DMS153 (cell line): ENCODE results near the gene CTDNEP1.
A peak's percentile ranks its signal among the peaks of the same experiment; 100 is the strongest.
"Not testable (repeated sequence)": the region's sequence is repeated elsewhere in the genome, so short reads cannot be mapped to it uniquely, and the experiment has no call there.

ENCODE experiments used
- DNase-seq: peaks from one replicate; lab custom pipeline; 2025; lab: John Stamatoyannopoulos, UW

The CTDNEP1 gene

DNA sequence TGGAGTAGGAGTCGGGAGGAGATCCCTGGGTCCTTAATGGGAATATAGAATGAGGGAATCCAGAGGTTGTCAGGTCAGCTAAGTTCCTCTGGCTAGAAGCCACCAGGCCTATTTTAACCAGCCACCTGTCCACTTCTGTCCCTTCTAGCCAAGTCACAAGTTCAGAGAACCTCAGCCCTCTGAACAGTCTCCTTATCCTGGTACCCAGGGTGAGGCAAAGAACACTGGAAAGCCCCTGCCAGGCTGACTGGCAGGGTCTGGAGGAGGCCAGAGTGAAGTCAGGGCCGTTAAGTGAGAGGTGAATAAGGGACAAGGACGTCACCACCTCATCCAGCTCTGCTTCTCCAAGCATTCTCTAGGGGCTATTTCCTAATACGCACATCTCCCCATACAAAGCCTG is 2.7 kb downstream of the CTDNEP1 start:
- no peak for DNase-seq

DNA sequence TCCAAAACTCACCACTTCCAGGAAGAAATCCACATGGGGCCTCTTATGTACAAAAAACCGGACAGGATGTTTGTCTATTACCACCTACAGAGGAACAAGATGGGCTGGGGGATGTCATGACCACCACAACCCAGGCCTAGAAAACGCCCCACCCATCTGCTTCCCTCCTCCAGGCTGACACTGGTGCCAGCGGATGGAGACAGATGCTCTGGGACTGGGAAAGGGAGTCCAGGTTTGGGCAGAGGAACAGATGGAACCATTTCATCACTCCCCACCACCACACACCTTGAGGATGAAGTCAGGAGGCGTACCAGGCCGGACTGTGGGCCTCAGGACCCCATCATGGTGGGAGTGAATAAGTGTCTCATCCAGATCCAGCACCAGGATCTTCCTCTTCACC is 4.8 kb downstream of the CTDNEP1 start:
- DNase-seq = no peak

DNA sequence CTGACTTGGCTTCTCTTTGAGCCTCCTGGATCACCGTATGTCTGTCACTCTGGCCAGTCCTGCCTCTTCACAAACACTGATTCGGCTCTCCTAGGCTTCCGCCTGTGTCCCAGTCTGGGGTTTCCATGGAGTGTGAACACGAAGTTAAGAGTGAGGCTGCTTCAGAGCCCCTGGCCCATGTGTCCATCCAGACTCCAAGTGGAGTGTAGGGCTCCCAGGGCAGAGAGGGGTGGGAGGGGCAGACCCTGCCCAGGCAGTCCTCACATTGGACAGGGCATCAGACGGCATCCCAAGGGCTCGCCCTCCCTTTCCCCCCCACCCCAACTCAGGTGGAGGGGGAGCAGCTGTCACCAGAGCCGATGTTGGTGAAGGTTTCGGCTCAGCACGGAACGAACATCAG is 7.7 kb downstream of the CTDNEP1 start:
- DNase-seq = not testable (repeated sequence)

DNA sequence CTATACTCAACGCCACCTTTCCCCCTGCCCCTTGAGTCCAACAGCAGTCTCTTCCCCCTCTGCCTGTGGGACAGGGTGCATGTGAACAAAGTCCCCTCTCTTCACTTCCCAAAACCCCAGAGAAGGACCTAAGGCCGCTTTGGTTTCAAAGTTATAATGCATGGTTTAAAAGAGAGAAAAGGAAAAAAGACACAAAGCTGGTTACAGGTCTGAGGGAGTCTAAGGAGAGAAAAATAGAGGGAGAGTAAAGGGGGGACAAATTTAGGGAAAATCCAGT is 8.1 kb downstream of the CTDNEP1 start:
- DNase-seq = no peak

DNA sequence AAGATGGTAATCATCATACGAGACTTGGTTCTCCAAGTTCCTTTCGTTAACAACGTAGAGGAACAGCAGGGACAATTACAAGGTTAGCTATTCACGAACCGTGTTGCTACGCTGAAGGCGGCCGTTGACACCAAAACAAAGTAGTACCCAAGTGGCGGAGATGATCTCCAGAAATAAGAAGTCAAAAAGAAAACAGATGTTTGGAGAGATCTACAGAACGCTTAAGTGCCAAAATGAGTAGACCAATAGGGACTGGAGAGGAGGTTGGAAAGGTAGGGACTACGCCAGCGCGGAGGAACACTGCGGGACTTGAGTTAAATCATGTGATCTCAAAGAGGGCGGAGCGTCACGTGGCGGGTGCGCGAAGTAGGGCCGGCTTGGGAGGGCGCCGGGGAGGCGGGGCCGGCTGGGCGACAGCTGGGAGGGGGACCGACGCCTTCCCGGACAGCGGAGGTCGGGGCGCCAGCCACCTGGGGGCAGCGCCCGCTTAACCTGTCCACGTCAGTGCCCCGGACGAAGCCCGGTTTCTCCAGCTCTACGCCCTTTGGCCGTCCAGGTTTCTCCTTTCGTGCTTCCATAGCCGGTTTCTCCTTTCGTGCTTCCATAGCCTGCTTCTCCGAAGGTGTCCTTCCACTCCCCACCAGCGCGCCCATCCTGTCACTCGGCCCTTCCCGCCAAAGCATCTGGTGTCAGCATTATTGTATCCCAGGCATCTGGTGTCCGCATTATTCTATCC is 8.6 kb downstream of the CTDNEP1 start:
- peak; percentile 79 for DNase-seq

DNA sequence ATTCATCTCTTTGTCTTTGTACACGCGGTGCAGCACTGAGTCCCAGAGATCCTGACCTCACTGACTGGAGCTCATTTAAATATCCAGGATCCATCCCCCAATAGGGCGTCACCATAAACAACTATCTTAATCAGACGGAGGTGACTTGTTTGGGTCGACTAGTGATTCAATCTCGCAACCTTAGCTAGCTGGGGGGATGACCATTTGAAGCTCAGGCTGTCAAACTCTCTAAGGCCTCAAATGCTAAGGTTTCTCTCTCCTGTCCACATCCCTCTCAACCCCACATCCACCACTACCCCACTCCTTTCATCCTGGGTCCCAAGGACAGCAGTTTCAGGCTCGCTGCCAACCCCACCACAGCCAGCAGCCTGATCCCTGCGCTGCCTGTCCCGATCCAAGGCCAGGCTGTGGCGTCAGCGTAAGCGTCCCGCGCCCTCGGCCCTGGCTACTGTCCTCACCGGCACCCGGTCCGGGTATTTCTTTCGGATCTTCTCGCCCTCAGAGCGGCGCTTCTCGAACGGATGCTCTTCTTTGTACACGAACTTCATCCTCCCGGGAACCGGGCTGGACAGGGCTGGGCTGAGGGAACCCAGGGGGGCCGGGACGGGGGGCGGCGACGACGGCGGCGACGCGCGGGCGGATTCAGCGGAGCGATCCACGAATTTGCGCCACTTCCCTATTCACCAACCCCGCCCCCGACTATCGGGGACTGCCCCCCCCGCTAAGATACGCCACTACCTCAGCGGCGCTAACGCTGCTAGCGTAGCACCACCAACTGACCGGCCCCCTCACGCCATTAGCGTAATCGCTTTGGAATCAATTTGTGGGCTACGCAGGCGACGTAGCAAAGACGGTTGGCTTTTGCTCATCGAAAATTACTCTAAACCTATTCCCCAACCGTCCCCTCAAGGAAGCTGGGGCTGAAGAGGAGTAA is 9.5 kb downstream of the CTDNEP1 start, which contains the start of gene GABARAP:
Gene GABARAP (minus strand): TSS at position 667 of the 934 bp plus-strand sequence. CDS start 119 bp downstream, at position 548.
- DNase-seq = peak; percentile 49

DNA sequence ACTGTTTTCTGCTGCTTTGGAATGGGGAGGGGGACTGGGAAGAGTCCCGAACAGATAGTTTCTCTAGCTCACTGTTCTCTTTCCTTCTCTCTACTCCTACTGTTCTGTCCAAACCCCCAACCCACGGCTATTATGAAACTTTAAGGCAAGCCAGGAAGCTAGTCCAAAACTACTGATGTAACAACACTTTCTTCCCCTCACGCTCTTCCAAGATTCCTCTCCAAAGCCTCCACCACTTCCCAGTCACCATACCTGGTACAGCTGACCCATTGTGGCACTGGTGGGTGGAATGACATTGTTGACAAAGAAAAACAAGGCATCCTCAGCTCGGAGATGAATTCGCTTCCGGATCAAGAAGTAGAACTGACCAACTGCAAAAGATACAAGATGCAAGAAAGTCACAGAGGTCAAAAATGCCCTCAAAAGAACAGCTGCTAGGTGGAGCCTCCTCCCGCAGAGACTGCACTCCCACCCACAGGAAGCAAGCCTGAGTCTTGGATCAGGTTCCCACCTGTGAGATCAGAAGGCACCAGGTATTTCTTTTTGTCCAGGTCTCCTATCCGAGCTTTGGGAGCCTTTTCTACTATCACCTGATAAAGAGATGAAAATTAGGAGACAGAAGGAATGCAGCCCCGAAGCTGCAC is 10.3 kb downstream of the CTDNEP1 start:
- no peak for DNase-seq

DNA sequence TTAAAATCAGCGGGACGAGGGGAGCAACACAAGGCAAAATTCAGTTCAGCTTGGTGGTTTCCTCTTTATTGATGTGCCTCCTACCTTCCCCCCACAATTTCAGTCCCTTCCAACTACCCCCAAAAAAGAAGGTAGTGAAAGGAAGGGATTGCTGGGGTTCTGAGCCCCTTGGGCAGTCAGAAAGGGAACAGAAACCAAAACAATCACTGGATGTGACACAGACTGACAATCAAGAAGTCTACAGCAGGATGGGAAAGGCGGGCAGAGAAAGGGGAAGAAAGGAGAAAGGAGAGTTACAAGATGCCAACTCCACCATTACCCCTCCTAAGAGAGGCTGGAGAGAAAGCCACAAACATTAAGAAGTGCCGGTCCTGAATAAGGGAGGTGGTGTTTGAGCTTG is 11.2 kb downstream of the CTDNEP1 start:
- DNase-seq = no peak

DNA sequence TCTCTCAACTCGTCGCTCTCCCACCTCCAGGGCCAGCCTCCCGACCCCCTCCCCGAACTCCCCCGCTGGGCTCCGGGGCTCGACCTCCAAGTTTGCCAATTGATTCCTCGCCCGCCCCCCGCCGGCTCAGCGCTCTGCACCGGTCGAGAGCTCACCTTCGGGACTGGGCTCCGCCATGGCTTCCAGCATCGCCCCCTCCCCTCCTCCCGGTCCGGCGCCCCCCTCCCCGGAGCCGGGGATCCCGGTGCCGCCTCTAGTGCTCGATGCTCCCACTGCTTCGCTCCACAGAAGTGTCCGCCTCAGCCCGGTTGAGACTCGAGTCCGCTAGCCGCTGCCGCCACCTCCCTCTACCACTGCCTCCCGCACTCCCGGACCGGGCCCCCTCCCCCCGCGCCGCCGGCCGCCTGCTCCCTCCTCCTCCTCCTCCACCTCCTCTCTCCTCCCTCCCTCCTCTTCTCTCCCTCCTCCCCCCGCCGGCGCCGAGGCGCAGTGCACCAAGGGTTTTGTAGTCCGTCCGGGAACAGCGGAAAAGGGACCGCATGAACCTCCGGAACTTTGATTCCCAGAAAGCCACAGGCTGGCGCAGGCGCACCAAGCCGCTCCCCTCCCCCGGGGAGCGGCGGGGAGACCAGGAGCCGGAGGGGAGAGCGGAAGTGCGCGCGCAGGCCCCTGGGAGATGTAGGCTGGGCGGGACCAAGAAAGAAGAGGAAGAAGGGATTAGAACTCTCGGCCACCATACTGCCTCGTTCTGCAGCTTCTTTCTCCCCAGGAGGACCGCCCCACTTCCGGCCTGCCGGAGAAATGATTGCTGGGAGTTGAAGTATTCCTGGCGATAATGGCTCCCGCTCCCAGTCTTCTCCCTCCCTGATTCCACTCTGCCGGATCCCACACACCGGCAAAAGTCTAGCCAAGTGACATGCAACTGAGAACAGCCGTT is 12.2 kb downstream of the CTDNEP1 start, which contains the start of gene PHF23:
Gene PHF23 (minus strand): TSS at position 367 of the 937 bp plus-strand sequence. CDS start 178 bp downstream, at position 189.
- peak; percentile 95 for DNase-seq

DNA sequence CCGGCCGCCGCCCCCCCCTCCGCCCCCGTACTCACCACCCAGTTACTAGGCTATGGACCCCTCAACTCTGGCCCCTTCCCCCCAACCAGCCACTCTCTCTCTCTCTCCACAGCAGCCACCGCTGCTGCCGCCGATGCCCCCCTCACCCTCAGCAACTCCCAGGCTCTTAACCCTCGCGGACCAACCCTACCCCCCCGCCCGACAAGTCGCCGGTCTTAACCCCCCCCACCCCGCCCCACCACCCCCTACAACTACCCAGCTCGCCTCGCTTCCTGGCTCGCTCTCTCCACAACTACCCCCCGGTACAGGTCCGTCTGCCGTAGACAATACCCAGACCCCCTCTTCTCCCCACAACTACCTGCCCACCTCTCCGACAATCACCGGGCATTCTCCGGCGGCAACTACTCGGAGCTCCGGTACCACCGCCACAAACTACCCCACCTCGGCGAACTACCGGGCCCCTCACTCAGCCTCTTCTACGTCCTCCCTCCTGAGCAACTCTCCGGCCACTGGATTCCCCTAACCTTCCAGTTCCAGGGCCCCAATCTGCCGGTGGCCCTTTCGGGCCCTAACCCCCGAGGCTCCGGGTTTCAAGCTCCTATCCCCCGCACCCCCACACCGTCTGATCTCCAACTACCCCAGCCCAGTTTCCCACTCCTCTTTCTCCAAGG is 13.0 kb downstream of the CTDNEP1 start:
- DNase-seq = no peak

DNA sequence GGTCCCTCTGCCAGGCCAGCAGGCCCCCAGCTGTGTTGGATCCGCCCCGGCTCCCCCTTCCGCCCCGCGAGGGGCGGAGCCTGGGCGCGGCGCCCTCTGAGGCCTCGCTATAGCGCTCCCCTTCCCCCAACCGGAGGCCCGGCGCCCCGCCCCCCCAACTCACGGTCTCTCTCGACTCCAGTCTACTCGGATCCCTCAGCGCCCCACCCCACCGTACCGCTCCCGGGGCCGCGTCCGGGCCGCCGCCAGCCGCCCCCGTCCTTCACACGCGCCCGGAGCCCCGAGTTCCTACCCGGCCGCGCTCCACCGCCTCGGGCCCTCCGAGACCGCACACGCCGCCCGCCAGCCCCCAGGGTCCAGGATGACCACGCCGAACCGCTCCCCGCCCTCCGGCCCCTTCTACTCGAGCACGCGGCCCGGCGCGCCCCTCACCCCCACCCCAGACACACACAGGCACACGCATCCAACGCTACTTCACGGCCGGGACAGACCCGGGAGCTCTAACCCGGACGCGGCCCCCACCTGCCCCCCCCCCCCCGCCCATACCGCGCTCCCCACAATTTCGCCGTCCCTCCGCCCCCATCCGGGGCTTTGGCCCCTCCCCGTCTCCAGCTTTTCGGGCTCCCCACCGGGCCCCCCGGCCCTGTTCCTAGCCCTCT is 13.6 kb downstream of the CTDNEP1 start:
- DNase-seq = no peak

DNA sequence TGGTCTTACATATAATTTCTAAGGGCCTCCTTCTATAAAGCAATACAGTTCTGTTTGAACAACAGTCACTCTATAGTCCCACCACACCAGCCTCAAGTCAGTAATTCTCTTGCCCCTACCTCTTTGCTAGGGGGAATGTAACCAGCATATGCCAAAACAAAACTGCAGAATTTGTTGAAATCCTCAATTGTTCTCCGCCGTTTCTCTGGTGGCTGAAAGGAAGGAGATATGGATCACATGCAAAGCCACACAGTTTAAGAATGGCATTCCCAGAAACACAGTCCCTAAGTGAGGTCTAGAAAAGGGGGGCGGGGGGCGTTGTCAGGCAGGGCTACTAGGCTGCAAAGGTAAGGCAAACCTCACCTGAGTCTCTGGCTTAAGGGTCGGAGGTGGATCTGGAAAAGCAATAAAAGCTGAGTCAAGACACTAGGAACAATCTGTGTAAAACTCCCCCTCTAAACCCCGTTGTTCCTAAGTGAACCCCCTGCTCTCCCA is 14.2 kb downstream of the CTDNEP1 start:
- no peak for DNase-seq

DNA sequence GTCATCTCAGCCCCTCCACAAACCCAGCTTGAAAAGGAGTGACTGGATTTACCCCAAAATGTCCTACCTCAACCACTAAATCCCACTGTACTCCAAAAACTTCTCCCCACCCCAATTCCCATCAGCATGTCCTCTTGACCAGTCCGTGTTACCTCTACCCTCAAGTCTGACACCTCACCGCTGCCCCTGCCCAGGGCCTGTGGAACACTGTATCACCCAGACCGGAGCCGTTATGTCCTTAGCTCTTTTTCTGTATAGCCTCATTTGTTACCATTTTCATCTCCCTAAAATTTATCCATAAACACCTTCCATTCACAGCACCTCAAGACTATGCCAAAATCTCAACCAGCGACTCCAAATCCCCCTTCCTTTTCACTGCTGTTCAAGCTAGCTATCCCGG is 14.7 kb downstream of the CTDNEP1 start:
- no peak for DNase-seq

DNA sequence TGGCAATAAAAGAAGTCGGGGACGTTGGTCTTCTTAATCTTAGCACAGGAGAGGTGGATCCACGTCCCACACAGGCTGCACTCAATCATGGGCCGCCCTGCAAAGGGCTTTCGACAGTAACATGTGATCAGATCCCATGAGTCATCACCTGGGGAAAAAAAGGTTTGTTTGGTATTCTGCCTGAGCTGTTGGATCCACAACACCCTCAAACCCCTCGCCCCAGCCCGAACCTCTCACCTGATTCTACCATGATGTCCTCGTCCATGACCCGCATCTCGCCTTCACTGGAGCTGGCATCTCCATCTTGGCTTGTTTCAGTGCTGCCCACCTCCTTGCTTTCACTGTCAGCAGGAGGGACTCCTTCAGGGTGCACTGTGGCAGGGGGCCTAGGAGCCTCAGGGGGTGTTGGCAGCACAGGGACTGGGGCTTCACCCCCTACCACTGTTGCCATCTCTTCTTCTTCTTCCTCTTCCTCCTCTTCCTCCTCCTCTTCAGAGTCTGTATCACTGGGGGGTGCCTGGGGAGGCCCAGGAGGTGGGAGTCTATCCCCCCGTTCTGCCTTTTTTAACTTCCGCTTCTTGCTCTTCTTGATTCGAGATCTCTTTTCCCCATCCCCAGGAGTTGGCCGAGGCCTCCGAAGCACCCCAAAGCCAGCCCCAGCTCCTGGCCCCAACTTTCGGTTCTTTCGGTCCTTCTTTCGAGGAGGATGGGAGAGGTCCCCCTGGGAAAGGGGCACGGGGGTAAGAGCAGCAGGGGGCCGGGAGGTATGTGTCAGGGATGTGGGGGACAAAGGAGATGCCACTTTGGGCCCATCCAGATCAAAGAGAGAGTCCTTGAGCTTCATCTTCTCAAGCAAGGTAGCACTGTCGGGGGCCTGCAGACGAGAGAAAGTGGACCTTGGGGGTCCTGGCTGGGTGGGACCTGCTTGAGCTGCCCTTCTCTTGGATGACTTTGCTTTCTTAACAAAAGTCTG is 15.6 kb downstream of the CTDNEP1 start:
- no peak for DNase-seq

DNA sequence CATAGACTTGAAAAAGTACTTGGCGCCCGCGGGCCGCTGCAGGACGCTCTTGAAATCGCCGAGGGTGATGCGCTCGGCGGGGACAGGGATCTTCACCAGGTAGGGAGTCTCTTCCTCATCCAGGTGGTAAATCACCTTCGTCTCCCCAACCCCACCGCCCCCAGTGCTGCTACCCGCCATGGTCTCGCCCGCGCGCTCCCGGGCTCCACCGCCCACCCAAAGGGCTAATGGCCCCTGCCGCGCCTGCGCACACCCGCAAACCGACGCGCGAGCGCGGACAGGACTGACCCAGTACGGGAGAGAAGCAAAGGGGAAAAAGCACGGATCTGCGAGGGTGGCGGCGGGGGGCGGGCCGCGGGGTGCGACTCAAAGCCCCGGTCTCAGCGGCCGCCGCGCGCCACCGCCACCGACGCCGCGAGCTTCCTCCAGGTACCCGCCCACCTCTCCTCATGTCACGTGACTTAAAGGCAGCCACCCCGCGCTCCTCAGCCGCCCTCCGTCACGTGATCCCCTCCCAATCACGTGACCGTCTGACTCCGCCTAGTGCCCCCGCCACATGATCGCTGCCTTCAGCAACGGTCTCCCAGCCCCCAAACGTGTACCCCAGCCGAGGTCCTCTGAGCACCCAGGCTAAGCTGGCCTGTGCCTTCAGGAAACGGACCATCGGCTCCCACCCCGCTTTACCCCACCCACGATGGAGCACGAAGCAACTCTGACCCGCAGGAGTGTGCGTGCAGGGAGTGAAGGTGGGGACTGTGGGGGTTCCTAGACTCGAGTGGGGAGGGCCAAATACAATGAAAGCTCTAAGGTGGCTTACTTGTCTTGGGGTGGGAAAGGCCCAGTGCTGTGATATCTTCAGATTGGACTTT is 17.2 kb downstream of the CTDNEP1 start, which contains the start of gene DVL2:
Gene DVL2 (minus strand): TSS at position 435 of the 869 bp plus-strand sequence. CDS start 255 bp downstream, at position 180.
- DNase-seq = peak; percentile 39

DNA sequence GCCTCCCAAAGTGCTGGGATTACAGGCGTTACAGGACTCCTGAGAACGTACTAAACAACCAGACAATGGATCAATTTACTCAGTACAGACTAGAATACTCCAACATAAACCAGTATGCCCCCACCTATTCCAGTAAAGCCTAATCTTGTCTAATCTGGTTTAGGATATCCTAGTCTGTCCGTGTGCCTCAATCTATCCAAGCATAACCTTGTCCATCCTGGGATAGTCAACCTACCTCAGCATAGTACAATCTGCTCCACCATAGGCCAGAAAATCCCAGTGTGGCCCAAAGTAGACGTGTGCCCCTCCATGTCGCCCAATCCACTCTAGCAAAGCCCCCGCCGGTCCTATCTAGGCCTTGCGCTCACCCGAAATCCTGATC is 17.8 kb downstream of the CTDNEP1 start:
- DNase-seq = no peak

DNA sequence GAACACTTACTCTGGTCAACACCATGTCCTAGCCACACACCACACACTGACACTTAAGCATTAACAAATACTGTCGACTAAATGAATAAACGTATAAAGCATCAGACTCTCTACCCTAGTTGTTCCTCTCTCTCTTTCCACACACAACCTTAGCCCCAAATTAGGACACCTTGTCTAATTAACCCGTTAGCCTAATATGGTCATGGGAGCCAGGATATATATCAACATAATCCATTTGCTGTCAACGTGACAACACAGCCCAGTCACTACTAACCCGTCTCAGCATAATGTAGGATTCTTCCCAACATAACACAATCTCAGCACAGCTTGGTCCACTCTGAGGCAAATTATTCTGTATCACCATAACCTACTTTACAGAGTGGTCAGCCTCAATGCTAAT is 19.4 kb downstream of the CTDNEP1 start:
- DNase-seq = no peak

DNA sequence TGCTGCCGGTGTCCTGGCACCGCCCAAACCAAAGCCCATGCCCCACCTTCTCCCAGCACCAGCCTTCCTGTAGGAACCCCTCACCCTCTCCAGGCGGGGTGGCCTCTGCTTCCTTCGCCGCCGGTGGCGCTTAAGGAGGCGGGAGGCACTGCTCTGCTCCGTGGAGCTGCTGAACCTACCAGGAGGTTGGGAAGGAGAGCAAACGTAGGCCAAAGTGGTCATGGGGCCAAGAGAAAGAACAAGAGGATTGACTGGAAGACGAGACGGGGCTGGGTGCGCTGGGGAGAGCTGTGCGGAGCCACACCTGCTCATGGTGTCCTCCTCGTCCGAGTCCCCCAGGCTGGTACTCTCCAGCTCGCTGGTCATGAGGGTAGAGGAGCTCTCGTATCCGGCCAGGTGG is 22.0 kb downstream of the CTDNEP1 start:
- no peak for DNase-seq
